HG02623 (cell line): ENCODE data around the gene NOC4L.
"Not testable (repeated sequence)": the region's sequence is repeated elsewhere in the genome, so short reads cannot be mapped to it uniquely, and the experiment has no call there.

Experiments
- ATAC-seq: cut with Tn5 transposase; IDR thresholded peaks from one replicate; pipeline ENCODE4 v1.9.1; 2021; ENCODE audit warnings: moderate library complexity; ENCODE audit not compliant: unreplicated experiment

NOC4L gene

DNA sequence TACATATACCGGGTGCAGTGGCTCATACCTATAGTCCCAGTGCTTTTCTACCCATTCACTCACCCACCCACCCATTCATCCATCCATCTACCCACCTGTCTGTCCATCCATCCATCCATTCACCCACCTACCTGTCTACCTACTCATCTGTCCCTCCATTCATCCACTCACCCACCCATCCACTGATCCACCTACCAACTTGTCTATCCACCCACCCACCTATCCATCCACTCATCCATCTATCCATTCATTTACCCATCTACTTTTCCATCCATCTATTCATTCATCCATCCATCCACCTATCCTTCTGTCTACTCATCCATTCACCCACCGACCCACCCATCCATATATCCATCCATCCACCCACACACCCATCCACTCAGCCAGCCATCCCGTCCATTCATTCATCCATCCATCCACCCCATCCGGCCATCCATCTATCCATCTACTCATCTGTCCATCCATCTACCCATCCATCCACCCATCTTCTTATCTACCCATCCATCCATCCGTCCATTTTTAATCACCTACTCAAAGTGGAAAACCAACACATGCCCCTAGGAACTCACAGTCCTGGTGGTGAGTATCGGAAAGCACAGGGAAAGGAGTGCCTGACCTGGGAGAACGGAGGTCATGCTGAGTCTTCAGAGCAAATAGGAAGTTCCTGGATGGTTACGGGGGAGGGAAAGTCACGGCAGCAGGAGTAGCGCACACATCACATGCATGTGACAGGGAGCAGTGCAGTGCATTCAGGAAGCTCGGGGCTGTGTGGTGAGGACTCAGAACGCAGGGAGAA lies 20.1 kb upstream of the NOC4L start:
- no peak for ATAC-seq

DNA sequence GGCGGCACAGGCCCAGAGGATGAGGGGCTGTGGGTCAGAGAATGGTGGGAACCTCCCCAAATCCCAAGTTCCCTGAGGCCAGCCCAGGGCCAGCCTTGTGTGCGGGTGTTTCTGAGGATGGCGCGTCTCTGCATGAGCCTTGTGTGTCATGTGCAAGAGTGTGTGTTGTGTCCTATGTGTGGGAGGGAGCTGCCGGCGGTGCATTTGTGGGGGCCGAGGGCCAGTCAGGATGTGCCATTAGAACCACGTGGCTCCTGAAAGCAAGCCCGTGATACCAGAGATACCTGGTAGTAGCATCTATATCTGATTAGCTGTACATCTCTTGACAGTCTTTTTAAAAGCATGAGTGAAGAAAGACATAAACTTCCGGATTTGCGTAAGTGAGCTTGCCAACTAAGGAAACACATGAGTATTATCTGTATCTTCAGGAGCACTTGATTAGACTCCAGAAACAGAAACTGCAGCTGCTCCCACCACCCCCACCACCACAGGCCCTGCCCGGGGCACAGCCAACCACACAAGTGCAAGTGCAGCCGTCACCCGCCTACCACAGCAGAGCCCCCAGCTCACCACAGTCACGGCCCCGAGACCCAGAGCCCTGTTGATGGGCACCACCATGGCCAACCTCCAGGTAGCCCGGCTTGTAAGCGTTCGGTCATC lies 19.4 kb upstream of the NOC4L start:
- ATAC-seq: no peak

DNA sequence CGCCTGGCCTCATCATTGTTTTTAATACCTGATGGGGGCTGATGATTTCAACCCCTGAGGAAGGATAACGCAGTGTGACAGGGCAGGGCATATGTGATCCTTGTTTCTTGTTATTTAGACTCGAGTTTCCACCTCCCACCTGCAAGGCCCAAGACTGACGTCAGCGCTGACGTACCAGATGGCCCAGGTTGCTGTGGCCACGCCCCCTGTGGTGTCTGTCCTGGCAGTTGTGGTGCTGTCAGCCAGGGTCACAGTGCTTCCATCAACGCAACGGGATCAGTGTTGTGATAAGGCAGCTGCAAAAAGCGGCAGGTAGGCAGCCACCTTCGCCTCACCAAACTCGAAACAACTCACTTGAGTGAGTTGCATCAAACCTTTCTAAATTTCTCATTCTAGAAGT lies 18.5 kb upstream of the NOC4L start:
- no peak for ATAC-seq

DNA sequence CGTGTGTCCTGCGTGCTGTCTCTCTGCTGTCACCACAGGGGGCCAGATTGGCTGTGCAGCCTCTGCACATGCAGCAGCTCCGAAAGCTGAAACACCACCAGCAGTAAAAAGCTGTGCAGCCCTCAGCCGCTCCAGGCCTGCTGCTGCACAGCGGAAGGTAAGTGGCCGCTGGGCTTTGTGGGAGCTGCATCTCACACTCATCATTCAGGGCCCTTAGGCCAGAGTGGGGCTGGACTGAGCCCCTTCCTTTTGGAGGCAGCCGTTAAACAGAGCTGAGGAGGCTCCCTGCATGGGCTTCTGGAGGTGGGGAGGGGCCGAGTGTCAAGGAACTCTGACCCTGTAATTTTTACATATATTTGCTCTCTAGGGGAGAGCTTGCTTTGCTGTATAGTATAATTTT lies 17.2 kb upstream of the NOC4L start:
- no peak for ATAC-seq

DNA sequence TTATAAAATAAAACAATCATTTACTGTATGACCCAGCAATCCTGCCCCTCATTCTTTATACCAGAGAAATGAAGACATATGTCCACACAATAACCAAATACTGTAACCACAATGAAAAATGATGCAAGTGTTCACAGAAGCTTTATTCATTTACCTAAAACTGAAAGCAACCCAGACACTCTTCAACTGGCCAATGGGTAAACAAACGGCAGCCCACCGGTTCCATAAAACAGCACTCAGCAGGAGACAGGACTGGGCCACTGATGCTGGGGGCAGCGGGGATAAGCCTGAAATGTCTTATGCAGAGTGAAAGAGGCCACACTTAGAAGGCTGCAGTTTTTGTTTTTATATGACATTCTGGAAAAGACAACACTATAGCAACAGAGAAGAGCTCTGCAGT lies 15.2 kb upstream of the NOC4L start:
- no peak for ATAC-seq

DNA sequence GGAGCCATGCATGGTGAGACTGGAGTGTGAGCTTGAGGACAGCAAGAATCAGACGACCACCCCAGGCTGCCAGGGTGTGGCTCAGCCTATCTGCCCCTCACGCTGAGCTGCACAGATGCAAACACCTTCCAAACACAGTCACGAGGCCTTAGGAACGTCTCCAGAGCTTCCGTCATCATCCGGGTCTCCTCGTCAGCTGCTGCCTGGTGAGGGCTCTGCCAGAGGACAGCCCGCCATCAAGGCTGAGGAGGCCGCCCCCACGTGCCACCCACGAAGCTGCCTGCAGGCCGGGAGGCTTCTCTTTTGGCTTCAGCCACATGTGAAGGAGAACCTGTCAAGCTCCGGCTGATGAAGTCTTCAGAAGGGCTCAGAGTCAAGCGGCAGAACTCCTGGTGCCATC lies 13.6 kb upstream of the NOC4L start:
- no peak for ATAC-seq

DNA sequence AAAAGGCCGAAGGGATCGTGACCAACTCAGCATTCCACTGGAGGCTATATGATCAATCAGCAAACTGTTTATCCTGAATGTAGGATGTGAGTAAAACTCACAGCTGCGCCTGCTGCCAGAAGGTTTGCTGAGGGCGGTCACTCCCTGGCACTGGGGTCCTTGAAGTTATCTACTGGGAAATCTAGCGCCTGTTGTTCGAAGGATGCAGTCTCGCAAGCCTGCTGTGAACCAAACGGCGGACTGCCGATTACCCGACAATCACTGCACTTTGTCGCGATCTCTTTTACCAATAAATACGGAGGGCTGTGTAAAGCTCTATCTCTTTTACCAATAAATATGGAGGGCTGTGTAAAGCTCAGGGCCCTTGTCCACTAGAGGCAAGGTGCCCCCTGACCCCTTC lies 13.0 kb upstream of the NOC4L start:
- ATAC-seq: no peak

DNA sequence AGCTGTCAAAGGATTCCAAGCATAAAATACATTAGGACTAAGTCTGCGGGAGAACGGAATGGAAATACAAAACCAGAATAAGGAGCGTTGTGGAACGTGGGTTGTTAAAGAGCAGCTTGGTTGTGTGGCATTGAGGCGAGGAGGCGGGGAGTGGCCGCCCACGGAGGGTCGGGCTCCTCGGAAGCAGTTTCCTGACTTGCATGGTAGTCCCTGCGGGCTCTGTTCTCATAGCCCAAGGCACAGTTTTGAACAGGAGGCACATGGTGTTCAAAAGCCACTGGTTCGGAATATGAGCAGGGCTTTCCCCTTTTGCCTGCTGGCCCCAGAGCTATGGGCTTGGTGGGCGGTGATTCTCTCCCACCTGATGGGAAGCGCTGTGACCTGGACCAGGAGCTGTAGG lies 12.3 kb upstream of the NOC4L start:
- ATAC-seq: no peak

DNA sequence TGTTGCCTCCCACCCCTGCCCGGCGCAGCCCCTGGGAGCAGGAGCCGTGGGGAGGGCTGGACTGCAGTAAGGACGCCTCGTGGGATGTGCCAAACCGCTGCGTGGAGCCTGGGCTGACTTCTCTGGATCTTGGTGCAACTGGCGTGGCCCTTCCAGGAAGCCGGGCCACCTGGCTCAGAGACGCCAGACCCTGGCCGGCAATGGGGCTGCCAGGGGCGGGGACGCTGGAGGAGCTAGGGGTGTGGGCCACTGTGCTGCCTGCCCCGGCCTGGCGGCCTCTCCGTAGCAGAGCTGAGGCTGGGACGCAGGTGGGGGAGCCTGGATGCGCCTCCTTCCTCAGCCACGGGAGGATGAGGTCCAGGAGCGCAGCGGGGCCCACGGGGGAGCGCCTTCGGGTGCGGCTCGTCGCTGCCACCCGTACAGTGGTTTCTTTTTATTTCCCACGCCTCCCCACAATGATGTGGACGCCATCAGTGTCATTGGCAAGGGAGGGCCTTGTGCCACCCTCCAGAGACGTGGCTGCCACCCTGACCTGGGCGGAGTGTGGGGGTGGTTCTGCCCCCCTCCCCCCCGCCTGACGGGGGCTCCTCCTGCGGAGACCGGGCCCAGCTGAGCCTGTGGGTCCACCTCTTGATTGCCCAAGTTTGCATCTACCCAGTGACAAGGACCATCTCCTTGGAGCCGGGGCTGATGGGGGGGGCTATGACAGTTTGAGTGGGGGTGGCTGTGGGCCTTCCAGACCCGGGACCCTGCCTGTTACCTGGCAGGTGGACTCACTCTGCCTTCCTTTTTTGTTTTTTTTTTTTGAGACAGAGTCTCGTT lies 11.4 kb upstream of the NOC4L start:
- ATAC-seq: no peak

DNA sequence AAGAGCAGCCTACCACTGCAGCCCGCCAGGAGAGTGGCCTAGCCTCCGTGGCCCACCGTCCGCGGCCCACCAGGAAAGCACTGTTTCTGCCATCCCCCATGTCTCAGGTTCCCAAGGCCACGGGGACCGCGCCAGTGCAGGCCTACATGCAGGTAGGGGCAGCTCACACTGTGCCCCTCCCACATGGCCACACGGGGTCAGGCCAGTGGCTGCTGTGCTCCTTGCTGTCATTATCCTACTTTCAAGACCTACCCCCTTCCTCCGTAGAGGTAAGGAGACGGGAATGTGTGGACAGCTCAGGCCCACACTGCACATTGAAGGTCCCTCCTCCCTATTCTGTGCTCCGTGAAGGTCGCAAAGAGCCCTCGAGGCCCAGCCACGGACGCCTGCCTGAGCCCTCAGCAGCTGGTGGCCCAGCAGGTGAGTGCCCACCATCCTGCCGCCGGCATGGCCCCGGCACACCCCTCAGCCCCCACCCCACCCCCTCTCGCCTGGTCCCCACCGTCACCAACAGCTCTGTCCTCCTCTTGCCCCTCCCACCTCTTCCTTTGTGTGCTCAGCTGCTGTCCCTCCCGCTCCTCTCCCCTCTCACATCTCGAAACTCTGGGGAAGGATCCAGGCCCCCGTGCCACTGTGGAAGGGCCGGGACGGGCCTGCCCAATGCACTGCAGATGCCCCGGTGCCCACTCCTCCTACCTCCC lies 10.2 kb upstream of the NOC4L start:
- no peak for ATAC-seq

DNA sequence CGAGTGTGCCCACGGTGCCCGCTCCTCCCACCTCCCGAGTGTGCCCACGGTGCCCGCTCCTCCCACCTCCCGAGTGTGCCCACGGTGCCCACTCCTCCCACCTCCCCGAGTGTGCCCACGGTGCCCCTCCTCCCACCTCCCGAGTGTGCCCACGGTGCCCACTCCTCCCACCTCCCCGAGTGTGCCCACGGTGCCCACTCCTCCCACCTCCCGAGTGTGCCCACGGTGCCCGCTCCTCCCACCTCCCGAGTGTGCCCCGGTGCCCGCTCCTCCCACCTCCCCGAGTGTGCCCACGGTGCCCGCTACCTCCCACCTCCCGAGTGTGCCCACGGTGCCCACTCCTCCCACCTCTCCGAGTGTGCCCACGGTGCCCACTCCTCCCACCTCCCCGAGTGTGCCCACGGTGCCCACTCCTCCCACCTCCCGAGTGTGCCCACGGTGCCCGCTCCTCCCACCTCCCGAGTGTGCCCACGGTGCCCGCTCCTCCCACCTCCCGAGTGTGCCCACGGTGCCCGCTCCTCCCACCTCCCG lies 9.5 kb upstream of the NOC4L start:
- ATAC-seq: not testable (repeated sequence)

DNA sequence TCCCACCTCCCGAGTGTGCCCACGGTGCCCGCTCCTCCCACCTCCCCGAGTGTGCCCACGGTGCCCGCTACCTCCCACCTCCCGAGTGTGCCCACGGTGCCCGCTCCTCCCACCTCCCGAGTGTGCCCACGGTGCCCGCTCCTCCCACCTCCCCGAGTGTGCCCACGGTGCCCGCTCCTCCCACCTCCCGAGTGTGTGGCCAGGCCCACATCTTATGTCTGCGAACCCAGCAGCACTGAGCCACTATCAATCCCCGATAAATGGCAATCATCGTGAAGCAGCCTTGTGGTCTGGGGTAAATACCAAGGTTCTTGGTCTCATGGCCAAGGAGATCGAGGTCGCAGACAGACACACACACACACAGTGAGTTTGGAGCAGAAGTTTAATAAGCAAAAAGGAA lies 8.0 kb upstream of the NOC4L start:
- ATAC-seq: not testable (repeated sequence)

DNA sequence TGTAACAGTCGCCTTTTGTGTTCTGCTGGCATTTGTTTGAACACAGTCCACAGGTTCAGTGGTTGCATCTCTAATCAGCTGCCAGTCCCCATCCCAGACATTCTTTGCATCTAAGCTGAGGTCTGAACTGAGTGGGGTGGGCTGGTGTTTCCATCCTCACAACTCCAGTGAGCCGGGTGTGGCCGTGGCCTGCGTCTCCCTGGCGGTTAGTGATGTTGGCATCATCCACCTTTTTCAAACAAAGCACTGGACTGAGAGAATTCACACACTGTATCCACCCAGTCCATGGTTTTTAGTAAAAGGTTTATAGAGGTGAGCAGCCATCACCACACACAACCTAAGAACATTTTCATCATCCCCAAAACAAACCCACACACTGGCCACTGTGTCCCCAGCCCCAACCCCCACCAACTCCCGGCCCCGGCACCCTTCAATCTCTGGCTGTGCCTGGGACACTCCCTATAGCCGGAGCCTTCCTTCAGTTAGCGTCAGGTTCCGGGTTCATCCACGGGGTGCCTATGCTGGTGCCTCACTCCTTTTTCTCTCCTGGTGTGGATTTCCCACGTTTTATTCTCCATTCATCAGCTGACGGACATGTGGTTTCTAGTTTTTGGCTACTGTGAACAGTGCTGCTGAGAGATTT lies 6.7 kb upstream of the NOC4L start:
- ATAC-seq: no peak

DNA sequence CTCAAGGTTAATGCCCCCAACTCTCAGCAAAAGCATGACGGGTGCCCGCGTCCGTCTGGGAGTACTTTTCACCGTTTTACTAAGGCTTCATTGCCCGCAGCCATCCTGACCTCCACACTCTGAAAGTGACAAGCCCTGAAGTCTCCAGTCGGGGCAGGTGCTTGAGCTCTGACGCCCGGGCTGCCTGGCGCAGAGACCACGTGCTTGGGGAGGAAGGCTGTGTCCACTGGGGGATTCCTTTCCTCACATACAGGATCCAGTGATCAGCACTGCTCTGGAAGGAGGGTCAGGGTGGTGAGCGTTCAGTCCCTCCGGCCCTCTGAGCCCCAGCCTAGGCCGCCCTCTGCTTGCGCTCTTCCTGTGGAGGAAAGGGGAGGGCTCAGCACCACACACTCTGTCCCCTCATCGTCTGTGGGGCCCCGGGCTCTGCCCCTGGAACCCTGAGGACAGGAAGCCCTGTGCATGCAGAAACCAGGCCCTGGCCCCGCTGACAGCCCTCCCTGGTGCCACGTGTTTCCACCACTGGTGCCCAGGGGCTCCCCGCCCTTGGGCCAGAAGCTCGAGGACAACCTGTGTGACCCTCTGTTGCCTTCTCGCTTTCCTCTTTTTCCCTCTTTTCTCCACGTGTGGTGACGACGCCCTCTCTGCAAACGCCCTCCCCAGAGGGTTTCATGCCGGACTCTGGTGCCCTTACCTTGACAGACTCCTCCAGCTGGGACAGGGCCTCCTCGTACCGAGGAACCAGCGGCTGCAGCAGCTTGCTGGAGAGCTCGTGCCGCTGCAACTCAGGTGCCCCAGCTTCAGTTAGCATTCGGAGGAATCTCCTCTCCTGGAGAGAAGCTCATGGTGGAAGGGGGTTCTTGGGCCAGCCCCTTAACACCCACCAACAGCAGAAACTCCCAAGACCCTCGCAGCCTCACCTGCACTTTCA lies 5.1 kb upstream of the NOC4L start:
- no peak for ATAC-seq

DNA sequence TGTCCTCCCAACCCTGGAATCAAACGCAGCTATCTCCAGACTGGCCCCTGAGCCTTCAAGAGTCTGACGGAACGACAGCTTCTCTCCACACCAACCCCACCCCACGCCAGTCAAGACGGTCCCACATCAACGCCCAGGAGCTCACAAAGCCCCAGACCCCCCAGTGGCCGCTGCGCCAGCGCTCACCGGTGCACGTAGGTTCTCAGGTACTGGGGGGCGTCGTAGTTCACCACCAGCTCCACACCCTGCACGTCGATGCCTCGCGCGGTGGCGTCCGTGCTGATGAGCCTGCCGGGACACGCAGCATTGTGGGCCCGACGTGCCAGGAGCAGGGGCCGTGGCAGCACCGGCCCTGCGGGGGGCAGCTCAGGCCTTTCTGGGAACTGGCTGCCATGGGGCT lies 4.3 kb upstream of the NOC4L start:
- ATAC-seq: no peak

DNA sequence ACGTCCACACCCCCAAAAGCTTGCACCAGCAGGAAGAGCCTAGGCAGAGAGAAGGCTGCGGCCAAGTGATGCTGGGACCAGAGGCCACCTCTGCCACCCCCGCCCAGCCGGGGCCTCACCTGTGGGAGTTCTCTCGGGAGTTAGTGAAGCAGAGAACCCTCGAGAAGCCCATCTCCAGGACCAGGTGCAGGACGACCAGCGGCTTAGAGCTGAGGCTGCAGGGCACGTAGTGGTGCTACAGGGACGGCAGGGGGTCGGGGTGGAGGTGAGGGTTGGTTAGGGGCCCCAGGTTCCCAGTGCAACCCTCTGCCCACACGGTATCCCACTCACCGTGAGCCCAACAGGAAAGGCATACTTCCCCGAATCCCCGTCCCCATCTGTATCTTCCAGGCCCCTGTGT lies 3.8 kb upstream of the NOC4L start:
- ATAC-seq: no peak

DNA sequence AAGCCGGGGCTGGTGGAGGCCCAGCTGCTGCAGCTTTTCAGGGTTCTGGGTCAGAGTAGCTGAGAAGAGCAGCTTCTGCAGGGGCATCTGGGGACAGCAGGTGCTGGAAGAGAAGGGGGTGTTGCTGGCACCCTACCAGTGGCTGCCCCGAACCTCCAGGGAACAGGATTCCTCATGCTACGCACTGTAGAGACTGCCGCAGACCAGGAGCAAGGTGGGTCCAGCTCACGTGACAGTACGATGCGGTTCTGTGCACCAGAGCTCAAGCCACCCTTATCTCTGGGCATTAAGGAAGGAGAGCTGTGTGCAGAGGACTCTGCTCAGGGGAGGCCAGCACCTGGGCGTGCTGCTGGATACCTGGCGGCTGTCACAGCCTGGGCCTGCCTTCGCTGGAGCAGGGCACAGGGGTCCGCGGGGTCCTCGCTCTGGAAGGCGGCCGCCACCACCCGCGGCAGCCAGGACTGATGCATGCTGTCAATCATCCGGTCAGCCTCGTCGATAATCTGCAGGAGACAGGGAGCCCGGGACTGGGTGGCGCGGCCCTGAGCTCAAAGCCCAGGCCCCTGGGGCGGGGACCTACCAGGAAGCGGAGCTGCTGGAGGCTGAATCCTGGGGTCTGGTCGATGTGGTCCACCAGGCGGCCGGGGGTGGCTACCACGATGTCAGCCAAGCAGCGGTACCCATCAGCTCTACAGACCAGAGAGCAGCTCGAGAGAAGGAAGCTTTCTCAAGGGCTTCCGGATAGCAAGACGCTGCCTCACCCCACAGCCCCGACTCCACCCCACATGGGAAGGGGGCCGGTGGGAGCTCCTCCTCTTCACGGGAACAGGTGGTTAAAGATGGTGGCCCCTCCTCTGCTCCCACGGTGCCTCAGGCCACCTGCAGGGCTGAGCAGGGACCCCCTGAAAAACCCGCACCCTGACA lies 3.1 kb upstream of the NOC4L start:
- ATAC-seq: no peak

DNA sequence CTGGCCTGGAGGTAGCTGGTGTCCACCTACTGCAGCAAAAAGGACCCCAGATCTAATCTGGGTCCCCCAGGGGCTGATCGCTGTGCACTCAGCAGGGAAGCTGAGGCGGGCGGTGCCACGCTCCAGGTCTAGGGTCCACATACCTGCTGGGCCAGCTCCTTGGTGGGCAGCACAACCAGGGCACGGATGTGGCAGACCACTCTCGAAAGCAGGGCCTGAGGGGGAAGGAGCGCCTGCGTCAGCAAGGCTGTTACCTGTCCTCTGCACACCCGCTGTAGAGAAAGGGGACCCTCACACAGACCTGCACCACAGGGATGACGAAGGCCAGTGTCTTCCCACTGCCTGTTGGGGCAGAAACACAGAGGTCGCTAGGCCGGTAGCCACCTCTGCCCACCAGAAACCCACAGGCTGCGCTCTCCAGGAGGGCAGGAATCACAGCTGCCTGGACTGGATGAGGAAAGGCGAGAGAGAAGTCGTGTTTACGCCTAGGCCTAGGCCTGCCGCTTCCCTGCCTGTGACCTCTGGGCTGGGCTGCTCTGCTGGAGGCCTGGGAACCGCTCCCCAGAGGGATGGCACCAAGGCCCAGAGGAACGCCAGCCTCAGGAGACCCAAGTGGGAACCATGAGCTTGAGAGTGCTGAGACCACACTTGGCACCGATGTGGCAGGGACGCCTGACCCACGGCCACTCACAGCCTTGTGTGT lies 2.1 kb upstream of the NOC4L start:
- ATAC-seq: no peak
